DMS79 treated with DMSO at 0.1 percent for 48 hours (cell line): ENCODE results near the gene RNF114.

ENCODE experiments used
- DNase-seq: peaks from one replicate; lab custom pipeline; 2025; lab: John Stamatoyannopoulos, UW

The RNF114 gene

GRCh38 chr20:49904440-49905214 lies 31.6 kb upstream of the RNF114 start:
- DNase-seq: no peak

DNA sequence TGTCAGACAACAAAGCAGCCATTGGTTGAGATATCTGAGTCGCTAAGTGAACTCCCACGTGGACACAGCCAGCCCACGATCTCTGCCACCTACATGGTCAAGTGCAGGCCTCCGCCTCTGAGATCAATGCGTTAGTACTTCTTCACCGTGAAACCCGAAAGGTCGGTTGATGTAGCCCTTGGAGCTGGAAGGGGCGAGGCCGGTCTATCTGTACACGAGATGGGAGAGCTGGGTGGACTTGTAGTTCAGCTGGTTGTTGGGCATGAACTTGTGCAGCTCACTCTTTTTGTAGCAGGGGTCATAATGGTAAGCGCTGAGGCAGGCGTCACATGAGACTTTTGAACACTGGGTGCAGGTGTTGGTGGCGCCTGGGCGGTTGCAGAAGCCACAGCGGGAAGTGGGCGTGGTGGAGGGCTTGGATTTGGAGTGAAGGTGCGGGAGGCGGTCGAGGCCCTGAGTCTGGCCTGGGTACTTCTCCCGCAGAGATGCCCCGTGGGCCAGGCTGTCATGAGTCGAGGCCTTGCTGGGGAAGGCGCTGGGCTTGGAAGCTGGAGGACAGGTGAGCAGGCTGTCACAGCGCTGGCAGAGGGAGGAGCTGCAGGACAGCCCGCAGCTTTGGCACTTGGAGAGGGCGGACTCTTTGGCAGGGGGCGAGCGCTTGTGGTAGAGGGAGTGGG lies 30.6 kb upstream of the RNF114 start:
- no peak for DNase-seq

- DNase-seq: no peak
These were observed 30.0 kb upstream of the RNF114 start for GRCh38 chr20:49906101-49906604.

DNA sequence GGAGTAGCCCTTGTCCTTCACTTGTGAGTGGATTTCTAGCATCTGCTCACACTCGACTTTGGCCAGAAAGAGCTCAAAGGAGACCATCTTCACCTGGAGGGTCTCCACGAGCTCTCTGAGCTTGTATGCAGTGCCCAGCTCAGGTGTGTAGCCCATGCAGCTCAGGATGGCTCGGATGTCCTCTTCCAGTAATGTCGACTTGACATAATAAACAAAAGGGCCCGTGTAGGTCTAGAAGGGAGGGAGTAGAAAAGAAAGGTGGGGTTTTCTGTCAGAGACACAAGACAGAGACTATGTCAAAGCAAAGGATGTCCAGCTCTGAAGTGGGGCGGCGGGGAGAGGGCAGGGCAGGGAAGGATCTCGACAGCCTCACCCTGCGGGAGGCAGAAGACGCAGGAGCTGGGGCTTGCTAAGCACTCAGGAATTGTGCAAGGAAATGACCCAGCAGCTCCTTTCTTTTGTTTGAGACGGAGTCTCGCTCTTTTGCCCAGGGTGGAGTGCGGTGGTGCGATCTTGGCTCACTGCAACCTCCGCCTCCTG lies 29.5 kb upstream of the RNF114 start:
- no peak for DNase-seq

DNA sequence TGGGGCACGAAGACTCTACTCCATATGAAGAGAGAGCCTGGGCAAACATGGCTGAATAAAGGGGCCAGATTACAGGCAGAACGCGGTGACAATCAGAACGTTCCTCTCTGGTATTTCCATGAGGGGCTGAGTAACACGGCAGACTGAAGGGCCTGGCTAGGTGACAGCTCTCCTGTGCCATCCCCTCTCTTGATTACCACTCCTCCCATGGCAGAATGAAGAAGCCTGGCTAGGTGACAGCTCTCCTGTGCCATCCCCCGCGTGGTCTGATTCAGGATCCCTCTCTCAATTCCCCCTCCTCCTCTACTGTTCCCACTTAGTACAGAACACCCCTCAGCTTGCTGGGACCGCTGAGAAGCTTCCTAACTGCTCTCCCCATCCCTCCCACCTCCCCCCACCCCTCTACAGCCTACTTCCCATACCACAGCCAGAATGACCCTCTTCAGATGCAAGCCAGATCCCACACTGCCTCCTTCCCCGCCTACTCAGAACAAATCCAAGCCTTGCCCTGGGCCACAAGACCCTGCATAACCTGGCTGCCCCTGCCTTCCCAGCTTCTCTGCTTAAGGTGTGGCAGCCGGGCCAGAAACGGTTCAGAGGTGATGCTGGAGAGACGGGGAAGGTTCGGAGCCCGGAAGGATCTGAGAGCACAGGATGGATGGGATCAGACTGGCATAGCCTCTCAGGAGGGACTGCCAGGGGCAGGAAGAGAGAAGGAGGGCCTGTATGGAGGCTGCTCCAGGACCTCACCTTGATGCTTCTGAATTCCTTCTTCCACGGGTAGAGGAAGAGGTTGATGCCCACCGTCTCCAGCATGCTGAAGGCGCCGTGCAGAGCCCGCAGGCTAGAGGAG lies 28.6 kb upstream of the RNF114 start:
- no peak for DNase-seq

GRCh38 chr20:49908258-49908565 lies 28.0 kb upstream of the RNF114 start:
- no peak for DNase-seq

DNA sequence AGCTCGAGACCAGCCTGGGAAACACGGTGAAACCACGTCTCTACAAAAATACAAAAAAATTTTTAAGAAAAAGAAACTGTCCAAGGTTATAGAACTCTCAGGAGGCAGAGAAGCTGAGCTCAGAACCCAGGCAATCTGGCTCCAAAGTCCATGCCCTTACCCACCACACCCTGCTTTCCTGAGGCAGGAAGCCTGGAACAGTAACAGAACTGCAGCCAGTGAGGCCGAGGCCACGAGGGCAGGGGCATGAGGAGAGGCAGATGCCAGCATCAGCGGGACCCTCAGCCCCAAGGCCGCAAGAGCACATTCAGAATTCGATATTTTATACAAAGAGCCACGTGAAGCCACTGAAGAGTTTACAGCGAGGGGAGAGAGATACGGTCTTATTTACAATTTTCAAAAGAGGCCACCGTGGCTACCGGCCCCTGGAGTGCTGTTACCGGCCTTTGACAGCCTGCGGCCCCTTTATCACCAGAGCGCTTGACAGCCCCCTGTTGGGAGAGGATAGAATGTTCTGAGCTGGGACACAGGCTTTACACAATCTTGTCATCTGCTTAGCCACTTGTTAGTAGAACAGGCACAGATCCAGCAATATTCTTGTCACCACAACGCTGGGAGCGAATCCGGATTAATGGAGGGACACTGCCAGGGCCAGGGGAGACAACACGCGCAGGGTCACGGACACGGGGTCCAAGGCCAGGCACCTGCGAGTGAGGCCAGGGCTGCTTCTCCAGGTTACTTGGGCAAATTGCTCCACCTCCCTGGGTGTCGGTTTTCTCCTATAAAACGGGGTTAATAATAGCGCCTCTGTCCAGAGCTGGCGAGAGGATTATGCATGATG lies 26.5 kb upstream of the RNF114 start:
- no peak for DNase-seq

GRCh38 chr20:49910340-49910706 lies 25.9 kb upstream of the RNF114 start:
- no peak for DNase-seq

DNA sequence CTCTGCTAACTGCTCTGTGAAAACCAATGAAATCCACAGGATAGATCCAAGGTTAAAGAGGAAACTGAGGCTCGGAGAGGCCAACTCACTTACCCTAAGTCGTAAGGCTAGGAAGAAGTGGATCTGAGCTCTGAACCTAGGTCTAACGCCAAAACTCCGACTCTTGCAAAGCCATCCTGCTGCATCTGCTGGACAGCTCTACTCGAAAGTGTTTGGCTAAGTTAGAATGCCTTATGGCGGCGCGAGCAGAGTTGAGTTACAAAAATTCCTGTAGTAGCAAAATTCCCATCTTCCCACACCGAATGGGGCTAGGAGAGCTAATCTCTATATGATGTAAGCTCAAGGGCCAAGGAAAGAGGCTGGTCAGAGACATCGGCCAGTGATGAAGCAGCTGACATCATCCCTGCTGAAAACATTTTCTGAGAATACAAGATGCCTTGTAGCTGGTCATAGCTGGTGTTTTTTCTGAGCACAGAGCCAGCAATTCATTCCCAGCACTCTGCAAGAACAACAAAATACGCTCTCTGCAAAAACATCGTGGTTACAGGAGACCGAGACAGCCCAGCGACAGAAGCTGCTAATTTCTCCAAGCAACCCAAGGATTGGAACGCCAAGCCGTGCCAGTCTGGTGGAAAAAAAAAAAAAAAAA lies 22.7 kb upstream of the RNF114 start:
- no peak for DNase-seq

- DNase-seq: no peak
These were observed 21.7 kb upstream of the RNF114 start for GRCh38 chr20:49914310-49915117.

DNA sequence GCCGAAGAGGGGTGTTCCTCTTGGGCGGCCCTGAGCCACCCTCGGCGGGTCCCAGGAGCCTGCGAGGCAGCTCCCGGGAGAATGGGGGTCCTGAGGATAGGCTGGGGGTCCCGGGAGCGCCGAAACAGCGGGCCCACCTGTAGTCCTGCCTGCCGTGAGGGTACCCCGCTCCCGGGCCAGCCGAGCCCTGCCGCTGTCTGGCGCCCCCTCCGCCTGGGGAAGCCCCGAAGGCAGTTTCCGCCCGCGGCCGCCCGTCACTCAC lies 21.1 kb upstream of the RNF114 start:
- no peak for DNase-seq

DNA sequence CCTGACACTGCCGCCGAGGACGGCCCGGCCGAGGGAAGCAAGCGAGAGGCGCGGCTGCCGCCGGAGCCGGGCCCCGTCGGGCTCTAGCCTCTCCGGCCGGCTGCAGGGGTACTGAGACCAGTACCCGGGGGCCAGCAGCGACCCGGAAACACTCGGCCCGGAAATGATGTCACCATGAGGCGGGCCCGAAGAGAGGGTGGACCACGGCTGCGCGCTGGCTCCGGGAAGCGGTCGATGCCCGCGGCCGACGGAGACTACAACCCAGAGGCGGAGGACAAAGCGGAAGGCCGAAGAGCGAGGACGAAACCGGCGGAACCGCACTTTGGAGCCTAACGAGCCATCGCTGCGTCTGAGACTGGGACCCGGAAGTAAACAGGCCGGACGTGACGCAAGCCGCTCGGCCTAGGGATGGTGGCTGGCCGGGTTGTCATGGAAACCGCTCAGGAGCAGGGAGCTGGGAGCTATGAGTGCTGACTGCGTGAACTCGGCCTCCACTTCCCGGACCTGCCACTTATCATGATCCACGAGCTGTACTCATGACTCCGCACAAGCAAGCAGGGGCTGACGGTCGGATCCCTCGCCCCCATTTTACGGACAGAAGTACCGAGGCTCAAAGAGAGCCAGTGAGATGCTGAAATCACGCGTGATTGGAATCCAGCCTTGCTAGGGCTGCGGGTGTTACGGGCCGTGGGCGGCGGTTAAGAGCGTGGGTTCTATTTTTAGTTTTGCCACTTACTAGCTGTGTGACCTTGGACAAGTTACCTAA lies 20.6 kb upstream of the RNF114 start, which contains the start of gene SPATA2:
SPATA2 (minus strand) TSS at position 150 of the 766 bp plus-strand sequence. CDS start 7,039 bp downstream, outside the sequence.
- DNase-seq: peak; percentile 91

DNA sequence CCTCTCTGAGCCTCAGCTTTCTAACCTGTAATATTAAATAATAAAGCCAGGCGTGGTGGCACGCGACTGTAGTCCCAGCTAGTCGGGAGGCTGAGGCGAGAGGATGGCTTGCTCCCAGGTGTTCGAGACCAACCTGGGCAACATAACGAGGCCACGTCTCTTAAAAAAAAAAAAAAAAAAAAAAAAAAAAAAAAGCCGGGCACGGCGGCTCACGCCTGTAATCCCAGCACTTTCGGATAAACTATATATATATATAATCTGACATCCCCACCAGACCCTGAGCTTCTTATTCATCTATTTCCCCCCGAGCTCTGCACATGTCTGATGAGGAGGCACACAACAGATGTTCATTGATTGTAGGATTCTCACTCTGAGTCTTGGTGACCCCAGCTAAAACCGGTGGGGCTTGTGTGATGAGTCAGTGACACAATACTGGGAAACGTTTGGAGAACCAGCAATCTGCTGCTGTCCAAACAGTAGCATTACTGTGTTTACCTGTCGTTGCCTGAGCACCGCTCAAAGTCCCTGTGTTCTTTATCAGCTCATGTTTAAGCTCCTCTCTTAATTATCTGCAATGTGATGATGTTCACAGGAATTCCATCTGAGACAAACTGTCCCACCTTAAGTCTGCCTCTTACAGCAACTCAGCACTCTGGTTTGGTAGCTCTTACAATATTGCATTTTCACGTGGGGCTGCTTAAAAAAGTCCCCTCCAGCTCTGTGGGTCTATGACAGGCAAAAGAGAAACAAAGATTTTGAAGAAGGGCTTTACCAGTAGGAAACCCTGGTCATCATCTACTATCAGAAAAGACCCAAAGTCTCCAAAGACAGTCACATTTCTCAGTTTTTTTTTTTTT lies 19.8 kb upstream of the RNF114 start:
- DNase-seq: no peak

DNA sequence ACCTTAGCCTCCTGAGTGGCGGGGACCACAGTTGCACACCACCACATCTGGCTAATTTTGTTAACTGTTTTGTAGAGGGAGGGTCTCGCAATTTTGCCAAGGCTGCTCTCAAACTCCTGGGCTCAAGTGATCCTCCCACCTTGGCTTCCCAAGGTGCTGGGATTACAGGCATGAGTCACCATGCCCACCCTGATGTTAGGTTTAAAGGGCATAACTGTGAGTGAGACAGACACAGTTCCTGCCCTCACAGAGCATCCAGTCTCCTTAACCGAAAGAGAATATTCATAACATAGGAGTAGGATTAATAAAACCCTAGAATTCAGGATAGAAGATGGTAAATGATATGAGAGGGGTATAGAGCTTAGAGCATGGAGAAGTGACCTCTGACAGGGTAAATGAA lies 17.8 kb upstream of the RNF114 start:
- DNase-seq: no peak

- no peak for DNase-seq
These were observed 17.2 kb upstream of the RNF114 start for GRCh38 chr20:49919009-49919408.

- no peak for DNase-seq
These were observed 16.7 kb upstream of the RNF114 start for GRCh38 chr20:49919461-49919860.

GRCh38 chr20:49924247-49924646 lies 11.9 kb upstream of the RNF114 start:
- DNase-seq: no peak

DNA sequence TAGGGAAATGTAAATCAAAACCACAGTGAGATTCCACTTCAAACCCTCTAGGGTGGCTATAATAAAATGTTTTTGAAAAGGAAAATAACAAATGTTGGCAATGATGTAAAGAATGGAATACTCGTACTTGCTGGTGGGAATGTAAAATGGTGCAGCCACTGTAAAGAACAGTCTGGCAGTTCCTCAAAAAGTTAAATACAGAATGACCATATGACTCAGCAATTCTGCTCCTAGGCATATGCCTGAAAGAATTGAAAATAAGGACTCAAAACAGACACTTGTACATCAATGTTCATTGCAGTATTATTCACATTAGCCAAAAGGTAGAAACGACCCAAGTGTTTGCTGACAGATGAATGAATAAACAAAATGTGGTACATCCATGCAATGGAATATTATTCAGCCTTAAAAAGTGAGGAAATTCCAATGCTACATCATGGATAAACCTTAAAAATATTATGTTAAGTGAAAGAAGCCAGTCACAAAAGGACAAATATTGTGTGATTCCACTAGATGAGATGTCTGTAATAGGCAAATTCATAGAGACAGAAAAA lies 10.2 kb upstream of the RNF114 start:
- no peak for DNase-seq
